B cell (primary cell): ENCODE measurements around the gene NPY4R2. TPM values are rescaled to one million over a fixed set of nuclear protein-coding genes. Genes with fewer than 3 reads are reported as not detected.
"Not testable (repeated sequence)": the region's sequence is repeated elsewhere in the genome, so short reads cannot be mapped to it uniquely, and the experiment has no call there.

Source experiments
- ATAC-seq: fragments of 200-7000 bp; cut with Tn5 transposase; one replicate; pipeline ENCODE4 v1.10.0; 2021; ENCODE audit warnings: low read depth, mild to moderate bottlenecking, moderate number of reproducible peaks, moderate library complexity
- CTCF ChIA-PET: fragments of 350-600 bp; sonication (Branson Sonifier 250); formaldehyde crosslinking; loops from one replicate; lab custom pipeline; 2021; ENCODE audit warnings: antibody characterized with exemption, inconsistent platforms; lab: Charles Lee
- POLR2A ChIA-PET: fragments of 350-600 bp; sonication (Branson Sonifier 250); formaldehyde crosslinking; loops from one replicate; lab custom pipeline; 2021; ENCODE audit warnings: antibody characterized with exemption; lab: Charles Lee
- DNase-seq: peaks from one replicate; pipeline ENCODE4 v3.0.0; 2013
- H2AFZ ChIP-seq: 2 replicates; pipeline ENCODE4 v1.6.1; 2012; ENCODE audit warnings: mild to moderate bottlenecking, low read depth, low read length; ENCODE audit not compliant: insufficient read depth, poor library complexity, severe bottlenecking
- H3K27ac ChIP-seq, 2 donors: 1 replicate in 1 of 2; 2 replicates in 1 of 2; pipeline ENCODE4 v1.5.1; 2012 to 2013; ENCODE audit warnings: low read length in 2 of 2, mild to moderate bottlenecking in 2 of 2, moderate library complexity in 1 of 2
- H3K27me3 ChIP-seq, 4 experiments: fragments of 200-600 bp in 1 of 4; sonication (generic) in 1 of 4; replicated peaks in 1 of 4; 1 replicate in 2 of 4; 2 replicates in 2 of 4; pipeline versions ENCODE4 v1.6.1 to v1.7.0; 2013 to 2016; ENCODE audit warnings: low read length in 3 of 4, mild to moderate bottlenecking in 2 of 4, mixed read lengths in 1 of 4, moderate library complexity in 1 of 4; ENCODE audit not compliant: insufficient read depth in 4 of 4, control insufficient read depth in 3 of 4; ENCODE audit errors: control extremely low read depth in 1 of 4
- H3K36me3 ChIP-seq, 2 experiments: replicated peaks in 1 of 2; 1 replicate in 1 of 2; 2 replicates in 1 of 2; pipeline versions ENCODE4 v1.6.1 to v1.7.1; 2013; ENCODE audit warnings: low read length in 1 of 2; ENCODE audit not compliant: insufficient read depth in 2 of 2, control insufficient read depth in 1 of 2; ENCODE audit errors: control extremely low read depth in 1 of 2, extremely low read depth in 1 of 2
- H3K4me1 ChIP-seq, 2 donors: fragments of 200-600 bp in 1 of 2; sonication (generic) in 1 of 2; 1 replicate in 1 of 2; 2 replicates in 1 of 2; pipeline versions ENCODE4 v1.5.1 to v1.6.1; 2013 to 2017; ENCODE audit warnings: low read length in 2 of 2; ENCODE audit not compliant: control insufficient read depth in 2 of 2, insufficient read depth in 2 of 2
- H3K4me2 ChIP-seq: replicated peaks from 2 replicates; pipeline ENCODE3; 2012; ENCODE audit warnings: mild to moderate bottlenecking, low read depth, low read length; ENCODE audit not compliant: poor library complexity, severe bottlenecking
- H3K4me3 ChIP-seq, 5 experiments: fragments of 200-600 bp in 1 of 5; sonication (generic) in 1 of 5; 1 replicate in 3 of 5; 2 replicates in 2 of 5; pipeline versions ENCODE4 v1.5.1 to v1.7.0; 2011 to 2016; ENCODE audit warnings: low read length in 4 of 5, mild to moderate bottlenecking in 4 of 5, low read depth in 2 of 5, control low read depth in 1 of 5, moderate library complexity in 1 of 5; ENCODE audit not compliant: insufficient read depth in 1 of 5; ENCODE audit errors: control extremely low read depth in 1 of 5, extremely low read depth in 1 of 5
- H3K79me2 ChIP-seq: fragments of 200-600 bp; sonication (generic); one replicate; pipeline ENCODE4 v1.6.0; 2016; ENCODE audit warnings: low read length; ENCODE audit not compliant: control insufficient read depth, insufficient read depth
- H3K9ac ChIP-seq: fragments of 200-600 bp; sonication (generic); 2 replicates; pipeline ENCODE4 v1.6.1; 2017; ENCODE audit warnings: mild to moderate bottlenecking, low read length, moderate library complexity
- H3K9me3 ChIP-seq, 3 donors: one replicate each; pipeline versions ENCODE4 v1.6.1 to v1.7.1; 2013; ENCODE audit warnings: low read length in 2 of 3; ENCODE audit not compliant: control insufficient read depth in 2 of 3, insufficient read depth in 1 of 3; ENCODE audit errors: control extremely low read depth in 1 of 3
- H4K20me1 ChIP-seq: 2 replicates; pipeline ENCODE4 v1.6.0; 2012; ENCODE audit warnings: mild to moderate bottlenecking, low read length; ENCODE audit not compliant: insufficient read depth, control insufficient read depth, poor library complexity, severe bottlenecking
- H3K27ac Mint-ChIP-seq: one replicate; pipeline ENCODE4 v1.8.0; 2021; ENCODE audit warnings: mixed read lengths
- H3K27me3 Mint-ChIP-seq: one replicate; pipeline ENCODE4 v1.8.0; 2021; ENCODE audit warnings: mixed read lengths
- H3K4me1 Mint-ChIP-seq: one replicate; pipeline ENCODE4 v1.8.0; 2021; ENCODE audit warnings: mixed read lengths
- H3K4me3 Mint-ChIP-seq: one replicate; pipeline ENCODE4 v1.8.0; 2021; ENCODE audit warnings: mixed read lengths
- H3K9me3 Mint-ChIP-seq: one replicate; pipeline ENCODE4 v1.8.0; 2022; ENCODE audit warnings: mixed read lengths; ENCODE audit not compliant: insufficient read depth
- WGBS: methylation state at CpG from one replicate; pipeline ENCODE4 v1.1.5; 2013; ENCODE audit warnings: missing lambda C conversion rate; ENCODE audit not compliant: insufficient coverage; 5-methylcytosine and 5-hydroxymethylcytosine counted together
- intact Hi-C: fragments of 100-400 bp; cut with micrococcal nuclease; formaldehyde crosslinking; loops from one replicate; pipeline ENCODE4 v1.10.0; 2022
- polyA plus RNA-seq: library from polyadenylated mRNA; depleted of rRNA; stranded (reverse); fragments of >200 nt; gene quantifications from 2 replicates; pipeline ENCODE4 v1.2.3, GENCODE V29; 2012
- total RNA-seq, 2 donors: library from RNA; stranded (reverse); fragments of 120-200 nt in 1 of 2; gene quantifications; 1 replicate in 1 of 2; 2 replicates in 1 of 2; pipeline versions ENCODE4 v1.2.3 to v1.2.4, GENCODE V29; 2013 to 2022

The NPY4R2 gene
- total and polyA plus RNA-seq, 2 donors (not counting 1 experiment from before 2014, with no cell fraction given), result not detected

- H3K4me1 Mint-ChIP-seq, H3K4me3 Mint-ChIP-seq, H3K9me3 ChIP-seq, POLR2A ChIA-PET, H3K36me3 ChIP-seq, H3K27me3 ChIP-seq, H2AFZ ChIP-seq, H3K9ac ChIP-seq, DNase-seq, H3K9me3 Mint-ChIP-seq, intact Hi-C loops, H3K79me2 ChIP-seq, H4K20me1 ChIP-seq, H3K4me1 ChIP-seq, H3K4me3 ChIP-seq, H3K27ac Mint-ChIP-seq, H3K4me2 ChIP-seq, H3K27ac ChIP-seq, ATAC-seq, CTCF ChIA-PET, H3K27me3 Mint-ChIP-seq: not testable (repeated sequence)
- WGBS, result no CpG with 5 or more reads among the region's 2 CpGs
Observed at GRCh38 chr10:47928225-47928624, 9.8 kb downstream of the NPY4R2 start.

- DNase-seq, H3K27me3 Mint-ChIP-seq, H4K20me1 ChIP-seq, H3K4me1 Mint-ChIP-seq, H3K4me1 ChIP-seq, ATAC-seq, intact Hi-C loops, H2AFZ ChIP-seq, POLR2A ChIA-PET, H3K79me2 ChIP-seq, H3K9ac ChIP-seq, H3K9me3 Mint-ChIP-seq, H3K9me3 ChIP-seq, CTCF ChIA-PET, H3K4me3 Mint-ChIP-seq, H3K27me3 ChIP-seq, H3K4me3 ChIP-seq, H3K27ac Mint-ChIP-seq, H3K36me3 ChIP-seq, H3K27ac ChIP-seq, H3K4me2 ChIP-seq: not testable (repeated sequence)
- WGBS, result no CpG with 5 or more reads among the region's 1 CpG
Observed at GRCh38 chr10:47932824-47933223, 14.4 kb downstream of the NPY4R2 start.

- WGBS, result no CpG with 5 or more reads among the region's 6 CpGs
- H3K27ac Mint-ChIP-seq, H3K27me3 Mint-ChIP-seq, CTCF ChIA-PET, DNase-seq, H3K4me1 Mint-ChIP-seq, H3K27me3 ChIP-seq, H3K4me2 ChIP-seq, H4K20me1 ChIP-seq, H3K79me2 ChIP-seq, H3K4me3 ChIP-seq, H3K4me3 Mint-ChIP-seq, H3K36me3 ChIP-seq, H3K9me3 Mint-ChIP-seq, ATAC-seq, H3K27ac ChIP-seq, intact Hi-C loops, POLR2A ChIA-PET, H2AFZ ChIP-seq, H3K9me3 ChIP-seq, H3K9ac ChIP-seq, H3K4me1 ChIP-seq: not testable (repeated sequence)
Observed at GRCh38 chr10:47933462-47933861, 15.0 kb downstream of the NPY4R2 start.

GRCh38 chr10:47936772-47937228 is 18.3 kb downstream of the NPY4R2 start:
- H3K27me3 Mint-ChIP-seq, H3K4me2 ChIP-seq, POLR2A ChIA-PET, H3K27me3 ChIP-seq, H3K27ac ChIP-seq, H3K4me3 Mint-ChIP-seq, H2AFZ ChIP-seq, H3K4me1 Mint-ChIP-seq, H3K9me3 ChIP-seq, DNase-seq, H3K9ac ChIP-seq, H3K4me3 ChIP-seq, ATAC-seq, H3K9me3 Mint-ChIP-seq, H4K20me1 ChIP-seq, H3K27ac Mint-ChIP-seq, intact Hi-C loops, H3K36me3 ChIP-seq, CTCF ChIA-PET, H3K4me1 ChIP-seq, H3K79me2 ChIP-seq: not testable (repeated sequence)
- WGBS, result 100% methylated on average over 3 of the region's 8 CpGs
